Posterior cingulate gyrus (tissue), 11 donors: ENCODE data around the gene DDR2.
"Not testable (repeated sequence)": the region's sequence is repeated elsewhere in the genome, so short reads cannot be mapped to it uniquely, and the experiment has no call there.

ENCODE experiments used
- DNase-seq, 10 donors: peaks; one replicate each; pipeline versions ENCODE4 v3.0.0 to v3.0.0-alpha.2; 2020 to 2021; ENCODE audit warnings: mixed read lengths in 3 of 10
- intact Hi-C: fragments of 100-400 bp; cut with DNase I; formaldehyde crosslinking; loops from one replicate; pipeline ENCODE4 v1.15.1; 2023

The DDR2 gene

DNA sequence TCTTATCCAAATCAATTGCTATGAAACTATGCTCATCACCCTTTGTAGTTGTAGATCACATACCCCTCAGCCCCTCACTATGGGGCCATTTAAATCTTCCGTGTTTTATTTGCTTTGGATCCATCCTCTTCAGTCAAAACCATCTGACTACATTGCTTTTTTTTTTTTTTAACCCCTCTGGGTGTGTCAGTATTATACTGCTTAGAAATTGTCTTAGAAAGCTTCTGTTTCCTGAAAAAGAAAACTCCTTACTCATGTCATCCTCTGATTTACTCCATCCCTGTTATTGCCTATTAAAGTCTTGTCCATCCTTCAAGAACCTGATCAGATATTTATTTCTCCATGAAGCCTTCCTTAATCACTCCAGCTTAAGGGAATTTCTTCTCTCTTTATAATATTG lies 84.3 kb downstream of the DDR2 start:
- intact Hi-C loops, result no loop called here
- no peak for DNase-seq

DNA sequence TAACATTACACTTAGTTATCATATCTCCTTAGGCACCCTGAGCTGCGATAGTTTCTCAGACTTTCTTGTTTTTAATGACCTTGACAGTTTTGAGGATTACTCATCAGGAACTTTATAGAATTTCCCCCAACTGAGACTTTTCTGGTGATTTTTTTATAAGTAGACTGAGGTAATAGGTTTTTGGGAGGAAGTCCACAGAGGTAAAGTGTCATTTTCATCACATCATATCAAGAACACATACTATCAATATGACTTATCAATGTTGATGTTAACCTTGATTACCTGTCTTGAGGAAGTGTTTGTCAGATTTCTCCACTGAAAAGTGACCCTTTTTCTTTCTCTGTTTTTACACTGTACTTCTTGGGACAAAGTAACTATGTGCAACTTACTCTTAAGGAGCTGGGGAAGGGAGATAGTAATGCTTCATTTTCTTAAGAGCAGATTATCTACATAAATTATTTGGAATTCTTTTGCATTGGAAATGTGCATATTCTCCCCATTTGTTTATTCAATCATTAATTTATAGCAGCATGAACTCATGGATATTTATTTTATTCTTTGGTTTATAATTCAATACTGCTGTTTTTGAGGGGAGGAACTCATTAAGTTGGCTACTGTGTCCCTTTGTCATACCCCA lies 85.4 kb downstream of the DDR2 start:
- intact Hi-C loops, result no loop called here
- DNase-seq, result no peak

DNA sequence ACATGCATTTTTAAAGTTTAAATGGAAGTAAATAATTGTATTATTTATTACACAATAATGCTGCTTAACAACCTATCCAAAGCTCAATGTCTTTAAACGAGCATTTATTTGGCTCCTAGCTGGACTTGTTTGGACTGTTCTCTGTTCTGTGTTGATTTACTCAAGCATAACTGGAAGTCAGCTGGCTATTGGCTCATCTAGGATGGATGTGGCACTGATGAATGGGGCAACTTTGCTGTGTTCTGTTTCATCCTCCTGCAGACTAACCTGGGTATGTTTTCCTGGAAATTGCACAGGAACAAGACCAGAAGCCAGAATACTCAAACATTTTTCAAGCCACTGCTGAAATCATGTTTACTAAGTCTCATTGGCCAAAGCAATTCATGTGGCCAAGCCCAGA lies 87.4 kb downstream of the DDR2 start:
- no peak for DNase-seq
- intact Hi-C loops, result no loop called here

DNA sequence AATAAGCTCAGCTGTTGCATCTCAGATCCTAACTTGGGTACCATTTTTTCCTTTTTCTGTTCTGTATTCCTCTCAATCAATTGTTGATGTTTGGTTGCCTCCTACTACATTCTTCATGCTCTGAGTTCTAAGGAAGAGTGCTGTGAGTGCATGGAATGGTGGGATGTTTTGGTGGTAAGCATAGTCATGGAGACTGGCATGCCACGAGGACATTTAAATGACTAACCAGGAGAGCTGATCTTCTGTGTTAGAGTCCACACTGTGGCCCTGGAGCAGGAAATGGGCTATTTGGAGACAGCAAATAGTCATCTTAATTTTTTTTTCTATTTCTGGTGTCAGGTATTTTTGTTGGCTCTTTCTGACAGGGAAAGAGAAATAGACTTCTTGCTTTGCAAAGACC lies 88.7 kb downstream of the DDR2 start:
- no peak for DNase-seq
- intact Hi-C loops, result no loop called here

DNA sequence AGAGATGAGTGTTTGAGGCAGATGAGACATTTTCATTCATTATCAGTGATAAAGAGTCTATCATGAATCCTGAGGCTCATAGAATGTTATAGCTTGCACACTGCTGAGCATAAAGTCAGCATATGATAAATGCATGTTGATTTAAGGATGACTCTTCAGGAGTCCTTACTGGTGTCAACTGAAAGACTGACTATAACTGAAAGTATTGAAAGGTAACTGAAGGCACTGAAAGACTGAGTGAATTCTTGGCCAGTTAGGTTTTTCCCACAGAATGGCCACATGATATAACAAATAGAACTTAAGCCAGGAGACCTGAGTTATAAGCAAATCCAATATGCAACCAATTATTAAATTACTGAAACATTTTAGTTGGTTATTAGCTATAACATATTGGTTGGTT lies 89.2 kb downstream of the DDR2 start:
- intact Hi-C loops, result no loop called here
- no peak for DNase-seq

DNA sequence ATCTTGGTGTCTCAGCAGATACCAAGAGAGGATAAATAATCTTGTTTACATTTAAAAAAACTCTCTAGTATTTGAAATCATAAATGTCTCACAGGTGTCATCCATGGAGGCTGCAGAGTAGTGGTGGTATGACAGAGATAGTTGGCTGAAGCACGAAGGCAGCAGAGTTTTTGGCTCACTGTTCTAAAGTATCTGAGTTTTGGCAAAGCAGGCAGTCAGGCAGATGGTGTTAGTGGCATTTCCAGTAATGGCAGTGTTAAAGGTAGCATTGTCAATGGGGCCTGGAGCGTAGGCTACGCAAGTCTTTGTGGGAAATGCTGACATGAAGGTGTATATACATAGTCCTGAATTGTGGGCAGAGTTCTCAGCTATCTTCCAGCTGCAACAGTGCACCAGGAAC lies 89.8 kb downstream of the DDR2 start:
- intact Hi-C loops, result no loop called here
- no peak for DNase-seq

DNA sequence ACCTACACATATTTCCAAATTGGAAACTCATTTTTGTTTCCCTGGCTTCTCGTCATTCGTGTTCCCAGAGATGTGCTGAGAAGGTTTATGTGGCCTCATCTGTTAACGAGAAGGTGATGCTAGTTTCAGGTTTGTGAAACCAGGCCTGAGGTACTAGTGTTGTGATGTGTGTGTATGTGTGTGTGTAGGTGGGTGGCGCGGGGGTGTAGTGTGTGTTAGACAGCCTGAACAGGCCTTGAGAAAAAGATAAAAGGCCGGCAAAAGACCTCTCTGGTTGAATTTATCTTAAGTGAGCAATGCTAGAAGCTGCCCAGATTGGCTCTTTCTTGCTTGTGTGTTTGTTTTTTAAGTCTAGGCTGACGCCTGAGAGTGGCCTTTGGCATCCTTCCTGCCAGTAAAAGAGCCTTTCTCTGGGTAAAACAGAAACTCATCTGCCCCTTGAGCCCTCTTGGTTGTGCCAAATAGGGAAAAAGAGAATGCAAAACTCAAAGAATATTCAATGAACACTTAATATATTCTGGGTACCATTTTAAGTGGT lies 92.4 kb downstream of the DDR2 start:
- intact Hi-C loops, result no loop called here
- peak in 2 of 10 donors; percentile 8 to 44 for DNase-seq

DNA sequence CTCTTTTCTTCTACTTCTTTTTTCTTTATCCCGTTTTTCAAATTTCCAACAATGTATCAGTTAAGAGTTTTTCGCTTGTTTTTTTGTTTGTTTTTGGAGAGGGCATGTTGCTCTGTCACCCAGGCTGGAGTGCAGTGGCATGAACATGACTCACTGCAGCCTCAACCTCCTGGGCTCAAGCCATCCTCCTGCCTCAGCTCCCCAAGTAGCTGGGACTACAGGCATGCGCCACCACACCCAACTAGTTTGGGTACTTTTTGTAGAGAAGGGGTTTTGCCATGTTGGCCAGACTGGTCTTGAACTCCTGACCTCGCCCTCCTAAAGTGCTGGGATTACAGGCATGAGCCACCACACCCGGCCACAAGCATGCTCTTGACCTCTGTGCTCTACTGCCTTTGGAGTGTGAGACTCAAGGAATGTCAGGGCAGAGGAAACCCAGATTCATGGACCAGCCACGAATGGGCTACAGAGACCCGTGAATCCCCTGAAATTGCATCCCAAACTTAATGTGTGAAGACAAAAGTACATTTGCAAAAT lies 93.1 kb downstream of the DDR2 start:
- intact Hi-C loops, result no loop called here
- DNase-seq, result no peak

DNA sequence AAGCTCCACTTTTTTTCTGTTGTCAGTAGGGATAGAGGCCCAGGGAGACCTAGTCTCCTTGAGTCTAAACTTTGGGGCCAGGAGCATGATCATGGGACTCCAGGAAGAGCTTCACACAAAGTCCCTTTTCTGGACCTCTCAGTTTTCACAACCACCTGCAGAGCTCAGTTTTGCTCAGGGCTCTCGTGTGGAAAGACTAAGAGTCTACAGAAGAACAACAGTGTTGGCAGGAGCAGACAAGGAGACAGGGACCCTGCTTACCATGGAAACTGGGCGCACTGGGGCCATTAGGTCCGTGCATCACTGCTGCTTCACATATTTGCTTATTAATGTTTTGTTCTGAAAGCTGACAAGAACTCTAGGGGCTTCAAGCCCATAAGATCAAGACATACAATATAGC lies 94.3 kb downstream of the DDR2 start:
- intact Hi-C loops, result no loop called here
- no peak for DNase-seq

DNA sequence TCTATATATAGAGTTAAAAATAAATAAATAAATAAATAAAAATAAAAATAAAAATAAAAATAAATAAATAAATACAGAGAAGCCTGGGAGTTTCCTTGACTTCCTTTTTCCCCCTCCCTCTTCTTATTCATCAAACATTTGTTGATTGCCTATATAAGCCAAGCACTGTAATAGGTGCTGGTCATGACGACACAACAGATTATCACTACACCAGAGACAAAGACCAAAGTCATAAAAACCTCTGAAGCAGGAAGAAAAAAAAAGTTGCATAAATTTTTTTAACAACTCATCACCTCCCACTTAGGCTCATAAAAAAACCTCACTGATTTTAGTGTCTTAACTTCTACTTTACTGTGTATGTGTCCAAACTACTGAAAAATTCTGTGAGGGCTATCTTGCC lies 95.2 kb downstream of the DDR2 start:
- intact Hi-C loops, DNase-seq: not testable (repeated sequence)

DNA sequence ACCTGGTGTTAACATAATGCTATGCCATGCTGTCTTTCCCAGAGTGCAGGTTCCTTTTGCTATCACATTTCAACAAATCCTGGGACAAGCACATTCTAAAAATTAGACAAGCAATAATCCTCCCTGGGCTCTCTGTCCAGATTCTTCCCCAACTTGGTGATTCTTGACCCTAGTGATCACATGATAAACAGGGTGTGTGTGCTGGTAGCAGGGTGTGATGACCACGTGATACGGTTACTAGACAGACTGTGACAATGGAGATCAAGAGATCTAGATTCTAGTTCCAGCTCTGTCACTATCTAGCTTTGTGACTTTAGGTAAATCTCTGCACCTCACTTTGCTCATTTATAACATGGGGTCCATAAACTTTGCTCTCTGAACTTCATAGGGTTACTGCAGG lies 96.3 kb downstream of the DDR2 start:
- no peak for DNase-seq
- intact Hi-C loops, result no loop called here

DNA sequence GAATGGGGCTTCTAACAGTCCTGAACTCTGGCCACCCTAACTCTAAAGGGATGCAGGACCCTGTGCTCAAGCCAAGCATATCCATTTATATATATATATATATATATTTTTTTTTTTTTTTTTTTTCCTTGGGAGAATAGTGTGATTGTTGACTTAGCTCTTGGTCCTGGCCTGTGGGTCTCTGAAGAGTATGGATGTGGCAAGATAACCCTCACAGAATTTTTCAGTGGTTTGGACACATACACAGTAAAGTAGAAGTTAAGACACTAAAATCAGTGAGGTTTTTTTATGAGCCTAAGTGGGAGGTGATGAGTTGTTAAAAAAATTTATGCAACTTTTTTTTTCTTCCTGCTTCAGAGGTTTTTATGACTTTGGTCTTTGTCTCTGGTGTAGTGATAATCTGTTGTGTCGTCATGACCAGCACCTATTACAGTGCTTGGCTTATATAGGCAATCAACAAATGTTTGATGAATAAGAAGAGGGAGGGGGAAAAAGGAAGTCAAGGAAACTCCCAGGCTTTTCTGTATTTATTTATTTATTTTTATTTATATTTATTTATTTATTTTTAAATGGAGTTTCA lies 97.0 kb downstream of the DDR2 start:
- intact Hi-C loops, result not testable (repeated sequence)

DNA sequence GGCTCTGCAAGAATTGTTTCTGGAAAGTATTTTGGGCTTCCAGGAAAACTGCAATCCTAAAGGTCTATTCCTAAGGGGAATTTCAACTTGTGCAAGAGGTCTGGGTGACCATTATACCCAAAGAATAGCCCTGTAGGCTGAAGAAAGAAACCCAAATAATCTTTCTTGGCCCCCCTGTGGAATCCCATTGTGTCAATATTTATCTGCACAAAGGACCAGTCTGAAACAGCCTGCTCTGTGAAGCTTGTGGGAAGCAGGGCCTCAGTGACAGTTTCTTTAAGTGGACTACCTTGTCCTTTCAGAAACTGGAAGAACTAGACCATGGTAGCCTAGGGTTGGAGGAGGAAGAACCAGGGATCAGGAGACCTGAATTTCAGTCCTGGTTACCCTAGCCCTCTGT lies 99.8 kb downstream of the DDR2 start:
- intact Hi-C loops, result no loop called here
- DNase-seq, result no peak

More for the DNA sequence above, 97.0 kb downstream of the DDR2 start:
- not testable (repeated sequence) for DNase-seq

DNA sequence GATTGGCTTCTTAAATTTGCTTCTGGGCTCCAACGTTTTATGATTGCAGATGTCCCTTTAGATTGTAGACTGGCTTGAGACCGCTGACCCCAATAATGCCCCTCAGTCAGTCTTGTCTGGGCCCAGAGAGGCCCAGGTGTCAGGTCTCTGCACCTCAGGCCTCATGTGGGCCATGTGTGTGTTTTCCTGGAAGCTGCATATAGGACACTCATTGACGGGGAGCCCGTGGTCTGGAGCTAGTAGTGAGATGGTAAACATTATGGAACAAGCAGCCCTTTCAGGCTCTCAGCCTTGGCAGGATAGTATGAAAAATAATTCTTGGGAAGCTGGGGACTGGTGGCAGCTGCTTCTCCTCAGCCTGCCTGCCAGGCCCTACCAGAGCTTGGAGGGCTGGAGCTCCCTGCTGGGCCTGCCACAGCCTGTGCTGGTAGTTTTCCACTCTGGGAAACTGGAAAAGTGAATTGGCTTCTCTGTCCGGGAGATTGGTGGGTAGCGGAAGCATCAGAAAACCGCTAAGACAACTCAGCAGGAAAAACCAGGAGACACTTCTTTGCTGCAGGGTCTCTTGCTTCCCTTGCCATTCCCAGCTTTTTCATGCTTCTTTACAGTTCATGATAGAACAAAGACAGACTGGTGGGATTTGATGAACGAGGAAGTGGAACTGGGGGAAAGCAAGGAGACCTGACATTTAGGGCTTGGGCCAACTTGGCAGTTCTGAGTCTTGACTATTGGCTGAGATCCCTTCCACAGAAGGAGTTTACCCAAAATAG lies 100.5 kb downstream of the DDR2 start:
- intact Hi-C loops, result no loop called here
- peak in 4 of 10 donors; percentile 9 to 80 (median 30) for DNase-seq

DNA sequence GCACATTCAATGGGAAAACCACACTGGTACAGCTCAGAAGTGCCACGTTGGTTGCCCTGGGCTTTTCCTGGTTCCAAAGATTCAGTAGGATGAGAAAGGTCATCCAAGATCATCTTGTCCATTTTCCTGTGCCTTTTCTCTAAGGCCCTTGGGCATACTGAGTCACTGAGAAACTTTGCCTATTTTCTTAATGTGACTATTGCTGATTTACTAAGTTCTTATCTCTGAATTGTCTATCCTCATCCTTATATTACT lies 101.0 kb downstream of the DDR2 start:
- no peak for DNase-seq
- intact Hi-C loops, result no loop called here

DNA sequence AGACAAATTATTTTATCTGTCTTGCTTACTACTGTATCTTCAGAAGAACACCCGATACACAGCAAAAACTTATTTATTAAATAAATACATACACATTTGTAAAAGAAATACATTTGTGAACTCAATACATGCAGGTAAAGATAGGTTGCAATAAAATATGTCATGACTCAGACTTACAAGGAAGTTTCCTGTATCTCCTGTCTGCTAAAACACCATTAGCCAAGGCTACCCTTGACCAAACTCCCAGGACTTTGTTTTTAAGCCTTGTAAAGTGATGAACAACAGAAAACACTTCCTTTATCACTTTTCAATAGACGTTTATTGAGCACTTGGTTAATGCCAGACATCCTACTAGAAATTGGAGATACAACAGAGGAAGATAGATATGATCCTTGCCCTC lies 101.8 kb downstream of the DDR2 start:
- DNase-seq, result no peak
- intact Hi-C loops, result no loop called here

DNA sequence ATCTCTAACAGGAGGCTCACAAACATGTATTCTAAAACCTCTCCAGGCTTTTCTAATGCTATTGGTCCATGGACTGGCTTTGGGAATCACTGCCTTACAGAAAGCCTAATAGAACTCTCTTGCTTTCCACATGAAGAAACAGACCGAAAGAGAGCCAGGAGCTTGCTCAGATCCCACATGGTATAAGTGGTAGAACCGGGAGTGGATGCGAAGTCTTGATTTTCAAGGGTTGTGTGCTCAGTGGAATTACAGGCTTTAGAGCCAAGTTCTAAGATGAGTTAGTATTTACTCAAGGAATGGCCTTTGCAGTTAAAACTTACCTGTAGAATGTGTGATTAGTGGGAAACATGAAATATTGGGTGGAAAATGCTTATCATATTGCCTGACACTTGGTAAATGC lies 103.9 kb downstream of the DDR2 start:
- intact Hi-C loops, result no loop called here
- no peak for DNase-seq

DNA sequence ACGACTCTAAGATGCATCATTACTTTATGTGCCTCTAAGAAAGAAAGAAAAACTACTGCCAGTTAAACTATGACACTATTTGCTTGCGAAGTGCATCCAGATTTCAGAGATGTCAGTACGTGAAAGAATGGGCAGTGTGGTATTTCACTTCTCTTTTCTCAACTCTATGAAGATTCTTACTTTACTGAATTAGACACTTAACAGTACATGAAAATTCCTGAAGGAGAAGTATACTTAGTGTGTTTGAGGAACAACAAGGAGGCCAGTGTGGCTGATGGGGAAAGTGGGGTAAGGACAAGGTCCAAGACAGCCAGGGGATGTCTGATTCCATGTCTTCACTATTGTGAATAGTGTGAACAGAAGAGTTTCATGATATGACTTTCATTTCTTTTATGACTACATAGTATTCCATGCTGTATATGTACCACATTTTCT lies 104.4 kb downstream of the DDR2 start:
- intact Hi-C loops, result no loop called here
- DNase-seq, result no peak

DNA sequence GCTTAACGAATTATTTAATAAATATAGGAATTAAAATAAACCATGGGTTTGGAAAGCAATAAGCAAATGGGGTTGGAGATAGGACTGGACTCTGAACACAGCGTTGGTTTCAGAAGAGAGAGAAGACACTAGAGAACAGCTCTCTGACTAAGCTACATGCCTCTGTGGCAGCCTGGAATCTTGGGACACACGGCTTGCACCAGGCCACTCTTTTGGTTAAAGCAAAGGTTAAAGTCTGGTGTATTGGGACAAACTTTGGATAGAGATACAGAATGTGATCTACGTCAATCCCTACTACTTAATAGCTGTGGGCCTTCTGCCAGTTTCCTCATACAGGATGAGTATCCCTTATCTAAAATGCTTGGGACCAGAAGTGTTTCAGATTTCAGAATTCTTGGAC lies 108.5 kb downstream of the DDR2 start:
- intact Hi-C loops, result no loop called here
- no peak for DNase-seq

DNA sequence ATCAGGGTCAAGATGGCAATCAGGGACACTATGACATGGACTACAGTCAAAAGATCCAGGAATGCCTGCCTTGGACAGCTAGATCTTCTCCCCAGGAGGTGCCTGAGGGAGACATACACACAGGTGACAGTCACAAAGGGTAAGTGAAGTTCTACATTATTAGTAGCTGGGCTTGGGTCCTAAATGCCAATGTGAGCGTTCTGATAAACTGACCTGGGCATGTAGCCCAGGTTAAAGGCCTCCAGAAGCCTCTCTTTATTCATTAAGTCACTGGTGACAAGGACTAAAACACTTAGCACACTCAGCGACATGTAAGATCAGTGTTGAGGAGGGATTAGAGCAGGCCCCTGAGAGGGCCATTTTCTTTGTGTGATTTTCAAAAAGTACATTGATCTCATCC lies 109.3 kb downstream of the DDR2 start:
- intact Hi-C loops, result no loop called here
- DNase-seq, result no peak

DNA sequence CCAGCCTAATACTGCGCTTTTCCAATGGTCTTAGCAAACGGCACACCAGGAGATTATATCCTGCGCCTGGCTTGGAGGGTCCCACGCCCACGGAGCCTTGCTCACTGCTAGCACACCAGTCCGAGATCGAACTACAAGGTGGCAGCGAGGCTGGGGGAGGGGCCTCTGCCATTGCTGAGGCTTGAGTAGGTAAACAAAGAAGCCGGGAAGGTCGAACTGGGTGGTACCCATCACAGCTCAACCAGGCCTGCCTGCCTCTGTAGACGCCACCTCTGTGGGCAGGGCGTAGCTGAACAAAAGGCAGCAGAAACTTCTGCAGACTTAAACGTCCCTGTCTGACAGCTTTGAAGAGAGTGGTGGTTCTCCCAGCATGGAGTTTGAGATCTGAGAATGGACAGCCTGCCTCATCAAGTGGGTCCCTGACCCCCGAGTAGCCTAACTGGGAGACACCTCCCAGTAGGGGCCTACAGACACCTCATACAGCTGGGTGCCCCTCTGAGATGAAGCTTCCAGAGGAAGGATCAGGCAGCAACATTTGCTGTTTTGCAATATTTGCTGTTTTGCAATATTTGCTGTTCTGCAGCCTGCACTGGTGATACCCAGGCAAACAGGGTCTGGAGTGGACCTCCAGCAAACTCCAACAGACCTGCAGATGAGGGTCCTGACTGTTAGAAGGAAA lies 114.1 kb downstream of the DDR2 start:
- DNase-seq, intact Hi-C loops: not testable (repeated sequence)
